ENCODE measurements around the gene BMPR1B. TPM values are rescaled to one million over a fixed set of nuclear protein-coding genes. Genes with fewer than 3 reads are reported as not detected.

The BMPR1B gene
- total RNA-seq, 1 donor: 13.5 TPM

GRCh38 chr4:95153182-95153581 lies 395.4 kb downstream of the BMPR1B start:
- no peak for DNase-seq (ENCODE audit: low read depth)
- TF ChIP-seq CTCF (IDR thresholded peaks at IDR 0.05; ENCODE audit: insufficient read depth, low read length): no peak
- H3K4me3 ChIP-seq (ENCODE audit: low read depth, low read length): no peak overlapping the region

GRCh38 chr4:95155759-95156451 lies 398.1 kb downstream of the BMPR1B start:
- peak; percentile 42 for DNase-seq (ENCODE audit: low read depth)
- no peak overlapping the region for H3K4me3 ChIP-seq (ENCODE audit: low read depth, low read length)
- peak; percentile 63 for TF ChIP-seq CTCF (IDR thresholded peaks at IDR 0.05; ENCODE audit: insufficient read depth, low read length)

DNA sequence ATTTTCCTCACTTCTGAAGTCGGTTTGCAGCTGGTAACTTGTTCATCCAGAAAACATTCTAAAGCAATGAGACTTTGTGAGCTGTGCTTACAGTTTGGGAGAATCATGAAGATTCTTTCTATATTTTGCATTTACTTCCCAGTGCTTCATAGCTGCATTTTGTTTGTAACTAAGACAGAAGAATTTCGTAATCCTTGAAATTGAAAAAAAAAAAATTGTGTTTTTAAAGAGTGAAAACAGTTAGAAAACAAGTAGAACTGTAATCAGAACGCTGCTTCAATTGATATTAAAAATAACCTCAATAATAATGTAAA lies 398.7 kb downstream of the BMPR1B start:
- no peak for DNase-seq (ENCODE audit: low read depth)
- H3K4me3 ChIP-seq (ENCODE audit: low read depth, low read length): no peak overlapping the region
- no peak for TF ChIP-seq CTCF (IDR thresholded peaks at IDR 0.05; ENCODE audit: insufficient read depth, low read length)

- no peak for TF ChIP-seq CTCF (IDR thresholded peaks at IDR 0.05; ENCODE audit: insufficient read depth, low read length)
- H3K4me3 ChIP-seq (ENCODE audit: low read depth, low read length): no peak overlapping the region
- no peak for DNase-seq (ENCODE audit: low read depth)
Observed at GRCh38 chr4:95157596-95157995, 399.8 kb downstream of the BMPR1B start.

DNA sequence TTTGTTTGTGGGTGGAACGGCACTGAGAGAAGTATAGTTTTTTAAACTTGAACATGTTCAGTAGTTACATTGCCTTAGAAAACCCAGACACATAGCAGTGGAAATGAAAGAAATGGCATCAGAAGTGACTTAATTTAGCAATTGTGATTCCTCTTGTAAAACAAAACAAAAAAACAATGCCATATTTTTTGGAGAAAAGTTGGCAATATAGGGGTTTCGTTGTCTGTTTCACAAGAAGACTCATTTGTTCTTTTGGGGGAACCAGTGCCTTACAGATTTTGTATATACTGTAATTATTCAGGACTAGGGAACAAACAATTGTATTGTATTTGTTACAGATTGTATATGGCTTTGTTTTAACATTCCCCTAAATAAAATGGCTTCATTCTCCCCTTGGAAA lies 400.3 kb downstream of the BMPR1B start:
- no peak for DNase-seq (ENCODE audit: low read depth)
- H3K4me3 ChIP-seq (ENCODE audit: low read depth, low read length): no peak overlapping the region
- no peak for TF ChIP-seq CTCF (IDR thresholded peaks at IDR 0.05; ENCODE audit: insufficient read depth, low read length)

DNA sequence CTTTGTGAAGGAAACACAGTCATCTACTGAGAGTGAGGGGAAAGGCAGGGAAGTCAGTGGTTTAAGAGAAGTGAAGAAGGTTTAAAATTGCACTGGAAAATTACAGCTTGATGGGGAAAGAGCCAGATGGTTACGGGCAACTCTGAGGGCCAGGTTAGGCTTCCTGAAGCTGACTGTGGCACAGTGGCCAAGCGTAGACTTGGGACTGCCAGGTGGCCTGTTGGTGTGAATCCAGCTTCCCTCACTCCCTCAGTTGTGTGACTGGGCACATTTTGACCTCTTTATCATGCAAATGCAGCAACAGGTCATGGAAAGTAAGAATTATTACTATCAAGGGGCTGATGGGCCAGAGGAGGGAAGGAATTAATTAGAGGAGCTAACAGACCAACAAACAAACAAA lies 400.9 kb downstream of the BMPR1B start:
- H3K4me3 ChIP-seq (ENCODE audit: low read depth, low read length): no peak overlapping the region
- DNase-seq (ENCODE audit: low read depth): no peak
- no peak for TF ChIP-seq CTCF (IDR thresholded peaks at IDR 0.05; ENCODE audit: insufficient read depth, low read length)

GRCh38 chr4:95159384-95159783 lies 401.6 kb downstream of the BMPR1B start:
- H3K4me3 ChIP-seq (ENCODE audit: low read depth, low read length): no peak overlapping the region
- no peak for DNase-seq (ENCODE audit: low read depth)
- TF ChIP-seq CTCF (IDR thresholded peaks at IDR 0.05; ENCODE audit: insufficient read depth, low read length): no peak
